Colon (tissue), 2 donors: Measurements from ENCODE around the gene SLC5A11.

Experiments used
- FAIRE-seq: peaks from 2 replicates; lab custom pipeline; 2012; peaks lifted over from hg19 to GRCh38; lab: Jason Lieb, UNC
- donor health status: control.
- donor health status: control.

SLC5A11 gene

DNA sequence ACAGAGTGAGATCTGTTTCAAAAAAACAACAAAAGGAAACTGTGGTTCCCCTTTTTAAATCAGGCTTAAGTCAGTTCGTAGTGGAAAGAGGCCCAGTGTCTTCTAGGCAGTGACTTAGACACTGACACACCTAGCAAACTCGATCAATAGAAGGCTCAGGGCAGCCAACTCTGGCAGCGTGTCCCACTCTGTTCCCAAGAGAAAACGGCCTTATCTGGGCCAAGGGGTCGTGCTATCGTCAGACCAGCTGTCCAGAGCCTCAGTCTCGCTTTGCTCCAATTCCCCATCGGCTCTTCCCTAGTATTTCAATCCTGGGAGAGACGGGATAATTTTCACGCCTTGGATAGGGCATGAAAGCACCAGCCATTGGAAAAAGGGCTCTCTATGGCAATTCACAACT is 72.9 kb downstream of the SLC5A11 start:
- no peak for FAIRE-seq

GRCh38 chr16:24919536-24919935 is 73.8 kb downstream of the SLC5A11 start:
- no peak for FAIRE-seq

- FAIRE-seq, result no peak
These were observed 74.8 kb downstream of the SLC5A11 start for GRCh38 chr16:24920568-24920967.

DNA sequence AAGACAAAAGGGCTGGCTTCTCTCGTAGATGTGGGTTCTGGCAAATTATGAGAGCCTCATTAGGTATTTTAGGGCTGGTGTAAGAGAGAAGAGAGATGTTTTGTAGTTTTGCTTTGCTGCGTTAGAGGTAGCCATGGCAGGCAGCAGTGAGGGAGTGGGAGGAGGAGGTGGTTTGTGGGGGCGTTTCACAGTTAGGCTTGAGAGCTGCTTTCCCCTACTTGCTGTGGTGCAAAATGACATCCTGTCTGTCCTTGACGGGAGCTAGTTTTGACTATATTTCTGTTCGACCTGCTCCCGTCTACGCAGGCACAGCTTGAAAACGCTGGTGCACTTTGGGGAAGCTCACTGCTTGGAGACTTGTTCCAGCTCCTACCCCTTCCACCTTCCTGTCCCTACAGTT is 75.5 kb downstream of the SLC5A11 start:
- no peak for FAIRE-seq

DNA sequence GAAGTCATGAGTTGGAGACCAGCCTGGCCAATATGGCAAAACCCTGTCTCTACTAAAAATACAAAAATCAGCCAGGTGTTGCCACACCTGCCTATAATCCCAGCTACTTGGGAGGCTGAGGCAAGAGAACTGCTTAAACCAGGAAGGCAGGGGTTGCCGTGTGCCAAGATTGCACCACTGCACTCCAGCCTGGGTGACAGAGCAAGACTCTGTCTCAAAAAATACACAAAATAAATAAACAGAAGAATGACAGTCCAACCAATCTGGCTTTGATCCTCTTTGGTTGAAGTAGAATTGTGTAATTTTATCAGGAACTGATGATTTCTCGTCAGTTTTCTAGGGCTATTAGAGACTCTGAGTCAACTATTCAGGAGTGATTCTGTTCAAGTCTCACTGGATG is 79.4 kb downstream of the SLC5A11 start:
- no peak for FAIRE-seq

- no peak for FAIRE-seq
These were observed 83.6 kb downstream of the SLC5A11 start for GRCh38 chr16:24929409-24929808.

GRCh38 chr16:24930440-24930839 is 84.7 kb downstream of the SLC5A11 start:
- no peak for FAIRE-seq

- FAIRE-seq, result no peak
These were observed 85.3 kb downstream of the SLC5A11 start for GRCh38 chr16:24931091-24931490.

DNA sequence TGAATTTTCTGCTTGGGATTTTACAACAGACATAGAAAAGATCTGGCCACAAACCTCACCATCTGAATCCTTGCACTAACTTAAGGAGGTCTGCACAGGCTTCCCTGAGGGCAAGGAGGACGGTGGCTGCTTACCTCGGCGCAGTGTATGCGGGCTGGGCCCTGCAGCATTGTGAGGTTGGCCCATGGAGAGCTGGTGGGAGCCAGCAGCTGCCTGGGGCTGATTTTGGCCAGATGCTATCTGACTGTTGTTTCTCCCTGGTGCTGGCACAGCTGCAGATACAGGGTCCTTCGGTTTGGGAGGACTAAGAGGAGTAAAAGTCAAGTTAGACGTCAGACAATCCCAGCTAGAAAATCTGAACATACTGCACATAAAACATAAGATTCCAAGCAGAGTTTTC is 89.6 kb downstream of the SLC5A11 start:
- FAIRE-seq, result no peak

DNA sequence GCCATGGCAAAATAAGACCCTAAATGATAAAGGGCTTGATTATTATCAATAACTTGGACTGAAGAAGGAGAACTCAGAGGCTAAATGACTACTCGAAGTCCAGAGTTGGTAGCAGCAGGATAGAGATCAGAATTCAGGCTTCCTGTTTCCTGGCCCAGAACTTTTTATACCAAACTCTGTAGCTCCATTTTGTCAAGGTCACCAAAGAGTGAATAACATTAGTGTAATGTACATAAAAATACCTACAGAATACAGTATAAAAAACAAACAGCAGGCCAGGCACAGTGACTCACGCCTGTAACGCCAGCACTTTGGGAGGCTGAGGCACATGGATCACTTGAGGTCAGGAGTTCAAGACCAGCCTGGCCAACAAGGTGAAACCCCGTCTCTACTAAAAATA is 90.4 kb downstream of the SLC5A11 start:
- no peak for FAIRE-seq

- FAIRE-seq, result no peak
These were observed 93.5 kb downstream of the SLC5A11 start for GRCh38 chr16:24939224-24939623.

- FAIRE-seq, result no peak
These were observed 94.0 kb downstream of the SLC5A11 start for GRCh38 chr16:24939738-24940137.

DNA sequence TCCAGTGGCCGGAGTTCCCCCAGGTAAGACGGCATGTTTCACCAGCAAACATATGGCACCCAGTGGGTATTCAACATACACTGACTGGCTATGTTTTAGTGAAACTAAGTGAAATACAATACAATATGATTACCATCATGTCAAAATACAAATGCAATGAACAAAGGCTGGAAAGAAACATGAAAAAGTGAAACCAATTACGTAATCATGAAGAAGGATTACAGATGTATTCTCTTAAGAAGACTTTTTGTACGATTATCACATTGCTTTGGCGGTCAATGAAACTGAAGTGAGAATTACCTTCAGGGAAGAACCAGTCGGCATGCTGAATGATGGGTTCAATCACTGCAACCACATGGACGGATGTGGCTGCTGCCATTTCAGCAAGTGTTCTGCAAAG is 97.7 kb downstream of the SLC5A11 start:
- no peak for FAIRE-seq

DNA sequence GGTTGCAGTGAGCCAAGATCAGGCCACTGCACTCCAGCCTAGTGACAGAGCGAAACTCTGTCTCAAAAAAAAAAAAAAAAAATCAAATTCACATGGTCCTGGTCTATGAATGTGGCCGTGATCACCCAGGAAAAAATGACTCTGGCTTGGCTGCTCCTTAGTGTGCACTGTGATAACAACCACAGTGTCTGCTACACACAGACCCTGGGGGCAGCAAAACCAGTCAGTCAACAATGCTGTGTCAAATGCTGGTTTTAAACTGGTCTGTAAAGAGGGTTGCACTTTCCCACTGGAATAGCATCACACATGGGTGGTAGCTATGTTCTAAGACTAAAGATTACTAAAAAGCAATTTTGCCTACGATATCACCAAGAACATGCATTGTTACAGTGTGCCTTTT is 98.4 kb downstream of the SLC5A11 start:
- no peak for FAIRE-seq

- no peak for FAIRE-seq
These were observed 100.4 kb downstream of the SLC5A11 start for GRCh38 chr16:24946155-24946554.

DNA sequence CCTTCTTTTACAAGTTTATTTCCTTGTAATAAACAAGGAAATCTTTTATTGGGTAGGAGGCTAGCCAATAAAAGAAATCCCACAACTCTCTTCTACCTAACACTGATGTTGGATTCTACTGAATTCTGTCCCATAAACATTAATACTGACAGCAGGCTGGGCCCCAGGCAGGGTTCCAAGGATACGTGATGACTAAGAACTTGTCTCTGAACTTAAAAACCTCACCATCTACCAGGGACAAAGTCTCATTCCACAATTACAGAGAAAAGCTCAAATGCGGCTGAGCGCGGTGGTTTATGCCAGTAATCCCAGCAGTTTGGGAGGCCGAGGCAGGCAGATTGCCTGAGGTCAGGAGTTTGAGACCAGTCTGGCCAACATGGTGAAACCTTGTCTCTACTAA is 104.5 kb downstream of the SLC5A11 start:
- FAIRE-seq, result no peak

GRCh38 chr16:24953306-24953705 is 107.5 kb downstream of the SLC5A11 start:
- FAIRE-seq, result no peak

DNA sequence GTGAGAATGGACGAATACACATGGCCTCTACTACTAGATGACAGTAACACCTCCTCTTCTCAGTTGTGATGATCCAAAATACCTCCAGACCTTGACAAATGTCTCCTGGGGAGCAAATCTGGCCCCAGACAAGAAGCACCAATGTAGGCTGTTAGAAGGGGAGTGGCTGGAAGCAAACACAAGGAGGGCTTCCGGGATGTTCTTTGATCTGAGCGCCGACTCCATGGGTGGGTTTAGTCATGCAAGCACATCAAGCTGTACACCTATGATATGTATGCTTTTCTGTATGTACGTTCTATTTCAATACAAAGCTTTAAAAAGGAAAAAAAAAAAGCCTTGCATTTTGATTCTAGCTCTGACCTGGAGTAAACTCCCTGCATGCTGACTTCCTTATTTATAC is 108.0 kb downstream of the SLC5A11 start:
- FAIRE-seq, result no peak

DNA sequence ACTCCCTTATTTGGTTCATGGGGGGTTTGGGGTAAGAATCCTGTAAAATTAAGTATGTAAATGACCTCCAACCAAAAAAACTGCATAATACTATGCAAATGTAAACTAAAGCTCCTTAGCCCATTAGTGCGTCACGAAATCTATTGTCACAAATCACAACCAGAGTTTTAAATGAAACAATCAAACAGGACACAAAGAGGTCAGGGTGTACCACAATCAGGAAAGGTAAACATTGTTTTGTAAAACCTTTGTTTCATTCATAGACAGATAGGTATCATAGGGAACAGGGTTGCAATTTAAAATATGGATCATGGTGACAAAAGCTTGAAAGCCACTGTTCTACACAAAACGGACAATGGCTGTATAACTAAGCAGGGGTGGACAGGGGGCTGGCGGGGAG is 108.4 kb downstream of the SLC5A11 start:
- no peak for FAIRE-seq

DNA sequence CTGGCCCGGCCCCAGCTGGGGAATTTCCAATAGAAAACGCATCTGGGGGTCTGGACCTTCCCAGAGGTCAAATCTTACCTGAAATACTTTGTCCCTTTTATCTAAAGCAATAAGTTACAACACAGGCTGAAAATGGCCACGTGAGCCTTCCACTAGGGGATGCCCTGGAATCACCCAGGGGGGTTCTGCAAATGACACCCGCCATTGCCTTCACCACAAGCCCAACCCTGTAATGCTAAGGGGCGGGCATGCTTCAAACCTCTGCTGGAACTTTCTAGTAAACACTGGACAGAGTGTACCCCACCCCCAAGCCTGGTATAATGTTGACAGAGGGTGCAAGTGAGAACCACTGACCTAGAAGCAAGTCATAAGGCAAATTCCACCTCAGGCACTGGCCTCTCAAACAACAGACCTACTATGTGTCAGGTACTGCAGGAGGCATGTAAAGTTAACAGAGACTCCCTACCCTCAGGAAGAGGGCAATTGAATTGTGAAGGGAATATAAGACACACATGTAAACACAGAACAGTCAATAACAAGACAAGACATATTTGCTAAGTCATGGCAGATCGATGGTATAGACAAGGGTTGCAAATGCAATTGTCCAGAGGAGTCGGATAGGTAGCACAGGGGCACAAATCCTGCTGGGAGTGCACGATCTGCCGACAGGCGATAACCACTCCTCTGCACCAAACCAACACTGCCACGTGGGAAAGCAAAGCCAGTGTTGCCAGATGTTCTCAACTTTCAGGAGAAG is 110.4 kb downstream of the SLC5A11 start:
- no peak for FAIRE-seq

- no peak for FAIRE-seq
These were observed 112.1 kb downstream of the SLC5A11 start for GRCh38 chr16:24957887-24958286.
